GM18861 (cell line): ENCODE data around the gene HOXA10.

Experiments
- ATAC-seq: cut with Tn5 transposase; IDR thresholded peaks from one replicate; pipeline ENCODE4 v1.9.1; 2021; ENCODE audit not compliant: unreplicated experiment

The HOXA10 gene

DNA sequence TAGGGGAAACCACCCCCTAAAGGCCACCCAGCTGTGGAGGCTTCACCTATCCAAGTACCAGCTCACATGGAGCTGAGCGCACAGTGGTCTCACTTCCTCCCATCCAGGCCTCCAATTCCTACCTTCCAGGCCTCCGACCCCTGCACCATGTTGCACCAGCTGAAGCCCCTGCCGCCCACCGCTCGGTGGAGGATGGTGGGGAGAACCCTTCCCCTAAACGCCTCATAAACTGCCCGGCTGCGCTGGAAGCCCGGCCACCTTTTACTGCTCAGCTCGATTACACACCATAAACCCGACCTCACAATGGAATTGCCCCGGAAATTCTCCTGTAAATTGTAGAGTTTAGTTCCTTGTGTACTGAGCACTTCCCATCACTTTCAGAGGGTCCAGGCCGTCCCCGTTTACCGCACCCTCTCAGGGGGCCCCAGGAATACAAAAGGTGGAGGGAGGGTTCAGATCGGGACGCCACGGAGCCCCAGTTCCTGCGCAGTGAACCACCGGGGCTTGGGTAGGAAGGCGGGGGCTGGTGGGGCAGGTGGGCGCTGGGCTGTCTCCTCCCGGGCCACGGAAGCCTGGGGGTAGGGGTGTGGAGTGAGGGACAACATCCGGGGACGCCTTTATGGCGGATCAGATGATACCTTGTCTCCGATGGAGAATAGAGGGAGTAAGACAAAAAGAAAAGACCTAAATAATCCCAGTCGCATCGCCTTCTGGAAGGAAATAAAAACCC lies 16.3 kb downstream of the HOXA10 start:
- ATAC-seq, result no peak

DNA sequence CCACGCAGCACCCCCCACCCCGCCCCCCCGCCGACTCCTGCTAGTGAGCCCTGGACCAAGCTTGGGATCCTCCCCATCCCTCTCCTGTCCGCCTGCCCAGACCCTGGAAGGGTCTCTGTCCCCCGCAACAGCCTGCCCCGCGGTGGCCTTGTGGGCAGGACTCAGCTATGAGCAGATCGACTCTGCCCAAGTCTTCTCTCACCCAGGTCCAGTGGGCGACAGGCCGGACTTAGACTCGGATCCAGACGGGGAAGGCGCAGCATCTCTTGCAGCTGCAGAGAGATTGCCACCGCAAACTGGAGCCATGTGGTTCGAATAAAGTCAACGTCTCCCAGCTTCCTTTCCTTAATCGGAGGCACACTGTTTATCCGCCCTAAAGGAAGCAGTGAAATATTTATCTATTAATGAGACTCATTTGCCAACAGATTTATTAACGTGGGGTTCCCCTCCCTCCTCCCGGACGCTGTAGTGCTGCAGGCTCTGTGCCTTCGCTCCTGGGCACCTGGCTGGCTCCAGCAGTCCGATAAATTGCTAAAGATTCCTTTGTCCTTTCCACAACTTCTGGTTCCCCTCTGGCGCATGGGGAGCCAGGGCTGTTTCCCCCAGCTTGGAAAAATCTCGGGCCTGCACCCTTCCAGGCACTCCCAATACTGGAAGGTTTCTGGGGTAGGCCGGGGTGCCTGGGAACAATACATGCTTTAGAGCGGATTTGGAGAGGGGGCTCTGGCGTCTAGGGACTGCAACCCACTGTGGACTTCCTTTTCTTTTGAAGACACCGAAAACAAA lies 17.0 kb downstream of the HOXA10 start:
- no peak for ATAC-seq

GRCh38 chr7:27156508-27156898 lies 17.6 kb downstream of the HOXA10 start, which contains the start of gene HOXA7:
Gene HOXA7 (minus strand): TSS chr7:27156675. CDS start chr7:27156545, 130 bp downstream.
- ATAC-seq, result no peak

GRCh38 chr7:27155816-27156507 lies 18.2 kb downstream of the HOXA10 start:
- no peak for ATAC-seq

- no peak for ATAC-seq
Measured at GRCh38 chr7:27154901-27155815, 19.0 kb downstream of the HOXA10 start.

DNA sequence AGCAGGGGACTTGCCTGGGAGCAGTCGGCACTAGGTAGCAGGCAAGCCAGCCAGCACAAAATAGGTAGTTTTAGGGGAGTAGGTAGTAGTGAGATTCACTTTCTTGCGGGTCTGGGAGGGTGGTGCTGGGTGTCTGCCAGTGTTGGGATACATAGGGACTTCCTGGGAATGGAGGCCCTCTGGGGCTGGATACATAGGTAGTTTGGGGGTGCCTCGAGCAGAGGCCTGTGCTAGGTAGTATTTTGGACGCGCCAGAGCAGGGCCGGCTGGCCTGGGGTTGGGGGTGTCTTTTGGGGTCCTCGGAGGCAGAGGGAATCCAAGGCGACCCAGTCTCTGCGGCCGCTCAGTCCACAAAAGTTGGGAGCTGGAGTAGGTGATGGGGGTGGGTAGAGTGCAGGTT lies 19.8 kb downstream of the HOXA10 start:
- no peak for ATAC-seq

GRCh38 chr7:27153526-27153925 lies 20.6 kb downstream of the HOXA10 start:
- ATAC-seq, result no peak

DNA sequence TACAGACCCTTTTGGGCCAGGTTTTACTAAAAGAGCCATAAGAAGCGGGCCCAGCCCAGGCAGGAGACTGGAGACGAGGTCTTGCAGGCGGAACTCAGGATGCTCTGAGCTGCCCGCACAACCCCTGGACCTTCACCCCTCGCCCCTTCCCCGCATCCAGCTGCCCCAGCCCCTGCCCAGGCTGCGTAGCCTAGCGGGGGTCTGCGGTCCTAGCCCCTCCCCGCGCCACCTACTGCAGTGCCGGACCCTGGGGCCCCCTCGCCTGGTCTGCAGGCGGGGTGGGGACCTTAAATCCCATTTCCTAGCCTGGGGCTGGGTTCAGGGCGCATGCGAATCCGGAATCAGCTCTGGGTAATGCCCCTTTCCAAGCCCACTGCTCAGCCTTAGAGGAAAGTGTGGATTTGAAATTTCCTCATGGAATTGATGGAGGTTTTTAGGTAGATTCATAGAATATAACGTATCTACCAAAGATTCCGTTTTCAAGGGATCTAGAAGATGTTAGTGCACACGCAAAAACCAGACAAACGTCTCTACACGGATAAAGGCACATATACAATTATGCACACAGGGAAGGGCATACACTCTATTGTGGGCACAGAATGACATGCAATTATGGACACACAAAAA lies 21.2 kb downstream of the HOXA10 start:
- no peak for ATAC-seq

- no peak for ATAC-seq
Measured at GRCh38 chr7:27151931-27152815, 21.9 kb downstream of the HOXA10 start, which contains the start of gene HOXA3. Gene HOXA3 (minus strand): TSS chr7:27152583. CDS start chr7:27110640, 41,943 bp downstream.

GRCh38 chr7:27151341-27151930 lies 22.7 kb downstream of the HOXA10 start:
- no peak for ATAC-seq

GRCh38 chr7:27150568-27151340 lies 23.4 kb downstream of the HOXA10 start:
- ATAC-seq, result peak; percentile 73

- no peak for ATAC-seq
Measured at GRCh38 chr7:27149842-27150567, 24.1 kb downstream of the HOXA10 start.

DNA sequence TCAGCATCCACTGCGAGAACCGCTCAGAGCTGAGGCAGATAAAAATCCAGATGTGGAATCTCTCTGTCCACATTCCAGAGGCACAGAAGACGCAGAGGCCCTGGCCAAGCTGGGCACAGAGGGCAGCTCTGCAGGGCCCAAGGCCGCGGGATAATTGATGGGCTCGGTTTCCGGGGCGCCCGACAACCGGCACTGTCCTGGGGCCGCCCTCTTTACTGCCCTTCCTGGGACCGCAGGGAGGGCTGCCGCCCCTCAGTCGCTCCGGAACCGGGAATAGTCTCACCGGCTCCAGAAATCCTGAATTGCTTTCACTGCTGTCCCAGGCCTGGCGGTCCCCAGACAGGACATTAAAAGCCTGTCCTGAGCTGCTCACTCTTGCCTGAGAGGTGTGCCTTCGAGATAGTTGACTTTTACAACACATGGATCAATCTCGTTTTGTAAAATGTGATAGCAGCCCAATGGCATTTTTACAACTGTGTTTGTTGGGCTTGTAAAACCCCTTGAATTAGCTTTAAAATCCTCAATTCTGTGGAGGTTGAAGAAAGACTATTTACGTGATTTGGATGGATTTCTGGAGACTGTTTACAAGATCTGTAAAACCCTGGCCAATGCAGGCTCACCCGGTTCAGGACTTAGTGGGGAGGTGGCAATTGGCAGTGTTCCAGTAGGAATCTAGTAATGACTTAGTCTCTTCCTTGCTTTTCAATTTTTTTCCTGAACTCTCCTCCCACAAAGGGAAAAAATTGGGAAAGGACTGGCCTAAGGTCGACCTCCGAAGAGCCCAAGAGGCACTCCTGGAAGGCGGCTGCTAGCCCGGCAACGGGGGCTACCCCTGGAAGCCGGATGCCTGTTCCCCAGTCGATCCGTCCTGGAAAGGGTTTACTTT lies 25.1 kb downstream of the HOXA10 start:
- no peak for ATAC-seq

DNA sequence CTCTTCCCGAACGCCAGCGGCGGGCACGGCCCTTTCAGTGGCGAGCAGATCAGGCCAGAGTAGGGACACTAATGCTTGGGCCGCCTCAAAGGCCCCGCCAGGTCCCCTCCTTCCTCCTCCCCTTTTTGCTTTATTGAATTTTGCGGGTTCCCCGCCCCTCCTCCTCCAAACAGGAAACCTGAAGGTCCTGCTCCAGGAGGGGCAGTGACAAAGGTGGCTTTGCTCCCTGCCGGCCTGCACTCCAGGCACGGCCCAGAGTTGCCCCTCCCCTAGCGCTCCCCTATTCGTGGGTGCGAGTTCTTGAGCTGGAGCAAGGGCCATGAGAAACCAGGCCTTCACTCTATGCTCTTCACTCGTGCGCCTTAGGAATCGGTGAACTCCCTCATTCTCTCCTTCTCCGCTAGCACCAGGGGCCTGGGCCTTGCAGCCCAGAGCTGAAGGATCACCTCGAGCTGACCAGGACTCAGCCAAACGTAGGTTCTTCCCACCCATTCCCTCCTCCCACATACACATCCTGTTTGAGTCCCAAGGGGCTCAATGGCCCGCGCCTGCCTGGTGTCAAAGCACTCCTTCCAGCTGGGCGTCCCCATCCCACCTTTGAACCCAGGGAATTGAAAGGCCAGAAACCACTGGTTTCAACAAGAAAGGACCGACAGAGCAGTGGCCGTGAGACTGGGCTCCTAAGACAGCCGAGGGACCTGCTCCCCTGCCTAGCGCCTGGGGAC lies 25.9 kb downstream of the HOXA10 start:
- ATAC-seq, result no peak

DNA sequence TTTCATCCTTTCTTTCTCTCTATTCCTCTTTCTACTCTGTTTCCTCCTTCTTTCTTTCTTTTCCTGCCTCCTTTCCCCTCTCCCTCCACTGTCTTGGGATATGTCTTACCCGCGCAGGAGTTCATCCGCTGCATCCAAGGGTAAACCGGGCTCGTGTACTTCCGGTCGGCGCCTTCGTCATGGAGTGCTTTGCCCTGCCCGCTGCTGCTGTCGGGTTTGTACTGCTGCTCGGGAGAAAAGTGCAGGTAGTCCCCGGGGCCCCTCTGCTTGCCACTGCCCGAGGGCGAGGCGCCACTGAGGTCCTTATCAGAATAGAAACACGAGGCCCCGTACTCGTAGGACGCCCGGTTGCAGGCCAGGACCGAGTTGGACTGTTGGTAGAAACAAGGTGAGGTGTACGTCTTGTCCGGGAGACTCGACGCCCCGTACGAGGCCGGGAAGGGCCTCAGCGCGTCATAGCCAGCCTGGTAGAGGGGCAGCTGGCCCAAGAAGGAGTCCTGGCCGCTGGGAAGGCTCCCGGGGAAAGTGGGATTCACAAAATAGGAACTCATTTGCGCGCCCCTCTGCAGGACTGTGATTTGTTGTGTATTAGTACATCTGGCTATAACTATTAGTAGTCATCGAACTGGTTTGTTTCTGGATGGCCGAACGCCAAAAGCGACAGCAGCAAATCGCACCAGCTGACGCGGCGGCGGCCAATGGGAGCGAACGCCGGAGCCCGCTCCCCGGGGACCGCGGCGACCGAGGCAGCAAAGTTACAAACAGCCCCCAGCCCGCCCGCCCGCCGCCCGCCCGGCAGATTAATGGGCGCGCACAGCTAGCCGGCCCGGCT lies 26.7 kb downstream of the HOXA10 start, which contains the start of gene HOXA6:
TSS of gene HOXA6 (minus strand) at position 576 of the 832 bp plus-strand sequence. CDS start at position 551, 25 bp downstream.
- no peak for ATAC-seq
